ENCODE measurements around the gene DGKG.

Gene DGKG

GRCh38 chr3:186200726-186201125, 161.3 kb downstream of the DGKG start:
- DNase-seq, result no peak

DNA sequence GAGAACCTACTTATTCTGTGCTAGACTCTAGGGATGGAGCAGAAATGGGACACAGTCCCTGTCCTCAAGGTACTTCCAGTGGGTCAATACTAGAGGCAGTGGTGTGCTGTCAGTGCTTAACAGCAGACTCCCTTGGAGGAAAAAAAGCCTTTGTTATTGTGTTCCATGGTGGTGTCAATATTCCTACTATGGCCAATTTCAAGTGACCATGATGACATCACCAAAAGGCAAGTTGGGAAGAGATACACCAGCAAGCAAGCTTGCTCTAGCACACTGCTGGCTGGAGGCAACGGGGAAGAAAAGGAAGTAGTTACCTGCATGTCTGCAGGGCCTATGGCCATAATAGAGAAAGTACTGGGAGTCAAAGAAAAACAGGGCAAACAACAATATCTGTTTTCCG, 163.6 kb downstream of the DGKG start:
- no peak for DNase-seq

DNA sequence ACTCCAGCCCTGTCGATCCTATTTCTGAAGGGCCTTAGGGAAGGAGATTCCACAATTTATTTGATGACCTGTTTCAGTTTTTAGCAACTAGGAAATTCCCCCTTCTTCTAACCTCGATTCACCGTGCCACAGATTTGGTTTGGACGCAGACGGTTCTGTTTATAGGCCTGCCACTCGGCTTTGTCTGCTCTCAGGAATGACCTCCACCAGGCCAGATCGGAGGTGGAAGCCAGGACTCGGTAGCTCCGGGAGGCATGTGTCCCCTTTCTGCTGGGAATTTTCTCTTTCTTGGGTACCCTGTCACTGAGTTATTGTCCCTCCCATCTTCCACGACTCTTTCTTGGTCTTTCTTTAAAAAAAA, 167.6 kb downstream of the DGKG start:
- DNase-seq, result no peak

DNA sequence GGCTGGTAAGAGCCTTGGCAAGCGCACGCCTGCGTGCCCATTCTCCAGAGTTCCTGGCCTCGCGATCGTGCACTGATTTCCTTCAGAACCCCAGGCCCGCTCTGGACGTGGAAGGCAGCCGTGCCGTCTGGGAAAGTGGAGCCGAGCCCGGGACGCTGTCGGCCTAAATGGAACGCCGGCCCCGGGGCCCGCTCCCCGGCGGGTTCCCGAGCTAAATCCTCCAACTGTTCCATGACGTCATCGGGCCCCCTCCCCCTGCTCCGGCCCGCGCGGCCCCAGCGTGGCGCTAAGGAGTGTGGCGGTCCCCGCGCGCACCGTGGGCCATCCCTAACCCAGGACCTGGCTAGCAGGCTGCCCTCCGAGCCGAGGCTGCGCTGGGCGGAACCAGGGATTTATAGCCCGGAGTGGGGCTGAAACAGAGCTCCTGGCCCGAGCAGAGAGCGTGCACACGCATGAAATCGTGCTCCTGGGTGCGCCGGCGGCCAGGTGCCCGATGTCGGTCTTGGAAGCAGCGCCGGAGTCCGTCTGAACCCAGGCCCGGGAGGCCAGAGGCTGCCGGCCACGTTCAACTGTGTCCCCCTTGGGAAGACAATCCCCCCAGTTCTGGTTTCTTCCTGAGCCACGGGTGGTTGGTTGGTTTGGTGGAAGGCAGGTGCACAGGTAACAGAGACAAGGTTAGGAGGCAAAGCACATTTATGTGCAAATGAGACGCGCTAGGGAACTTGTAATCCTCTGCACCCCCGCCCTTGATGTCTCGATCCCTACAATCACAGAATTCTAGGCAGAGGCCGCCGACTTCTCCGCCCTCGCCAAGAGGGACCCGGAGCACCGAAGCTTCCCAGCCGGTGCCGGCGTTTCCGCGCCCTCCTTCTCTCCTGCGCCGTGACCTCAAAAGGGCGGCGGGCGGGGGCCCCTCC, 168.2 kb downstream of the DGKG start:
- DNase-seq, result no peak

- no peak for DNase-seq
Observed at GRCh38 chr3:186192823-186193222, 169.2 kb downstream of the DGKG start.

GRCh38 chr3:186189492-186189891, 172.5 kb downstream of the DGKG start:
- DNase-seq, result no peak

DNA sequence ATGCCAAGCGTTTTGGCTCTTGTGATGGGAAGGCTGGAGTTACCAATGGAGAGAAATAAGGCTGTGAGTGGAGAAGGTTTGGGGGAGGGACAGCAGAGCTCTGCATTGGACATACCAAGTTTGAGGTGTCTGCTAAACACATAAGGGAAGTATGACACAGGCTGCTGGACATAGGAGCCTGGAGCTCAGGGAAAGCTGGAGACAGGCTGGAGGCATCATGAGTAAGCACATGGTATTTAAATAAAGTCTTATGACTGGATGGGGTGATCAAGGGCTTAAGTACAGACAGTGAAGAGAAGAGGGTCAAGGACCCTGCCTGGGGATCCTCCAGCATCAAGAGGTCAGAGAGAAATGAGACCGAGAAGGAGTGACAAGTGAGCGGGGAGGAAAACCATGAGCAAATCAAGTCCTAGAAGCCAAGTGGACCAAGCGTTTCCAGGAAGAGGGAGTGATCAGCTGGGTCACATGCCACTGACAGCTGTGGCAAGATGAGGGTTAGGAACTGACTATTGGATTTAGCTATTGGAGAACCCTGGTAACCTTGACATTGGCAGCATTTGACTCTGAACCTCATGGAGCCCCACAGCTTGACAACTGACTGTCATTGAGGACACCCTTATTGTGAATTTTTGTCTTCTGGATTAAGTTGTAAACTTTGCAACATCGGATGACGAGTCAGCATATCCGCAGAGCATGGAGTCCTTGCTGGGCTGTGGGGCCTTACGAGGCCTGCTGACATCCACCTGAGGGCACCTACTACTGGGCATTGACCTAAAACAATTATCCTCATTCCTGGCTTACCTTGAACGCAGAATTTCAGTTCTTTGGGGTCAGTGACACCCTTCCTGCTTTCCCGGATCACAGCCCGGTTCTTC, 174.4 kb downstream of the DGKG start:
- DNase-seq, result no peak

GRCh38 chr3:186185194-186185787, 176.7 kb downstream of the DGKG start:
- peak; percentile 11 to 35 for DNase-seq

- DNase-seq, result no peak
Observed at GRCh38 chr3:186184021-186184420, 178.0 kb downstream of the DGKG start.

DNA sequence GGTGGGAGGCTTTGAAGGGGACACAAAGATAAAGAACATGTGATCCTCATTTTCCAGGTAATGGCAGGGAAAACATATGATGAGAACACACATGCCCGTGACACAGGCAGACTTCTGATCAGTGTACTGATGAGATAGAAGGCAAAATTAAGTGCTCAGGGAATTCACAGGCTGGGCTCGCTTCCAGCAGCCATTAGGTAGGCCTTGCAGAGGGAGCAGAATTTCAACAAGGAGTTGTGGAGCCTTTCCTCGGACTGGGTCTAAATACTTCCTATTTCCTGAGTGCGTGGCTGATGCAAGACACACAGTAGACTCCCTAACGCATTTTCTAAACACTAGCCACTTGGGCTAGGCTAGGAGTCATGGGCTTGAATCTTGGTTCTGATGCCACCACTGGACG, 179.2 kb downstream of the DGKG start:
- no peak for DNase-seq

GRCh38 chr3:186181901-186182300, 180.1 kb downstream of the DGKG start:
- DNase-seq, result no peak

DNA sequence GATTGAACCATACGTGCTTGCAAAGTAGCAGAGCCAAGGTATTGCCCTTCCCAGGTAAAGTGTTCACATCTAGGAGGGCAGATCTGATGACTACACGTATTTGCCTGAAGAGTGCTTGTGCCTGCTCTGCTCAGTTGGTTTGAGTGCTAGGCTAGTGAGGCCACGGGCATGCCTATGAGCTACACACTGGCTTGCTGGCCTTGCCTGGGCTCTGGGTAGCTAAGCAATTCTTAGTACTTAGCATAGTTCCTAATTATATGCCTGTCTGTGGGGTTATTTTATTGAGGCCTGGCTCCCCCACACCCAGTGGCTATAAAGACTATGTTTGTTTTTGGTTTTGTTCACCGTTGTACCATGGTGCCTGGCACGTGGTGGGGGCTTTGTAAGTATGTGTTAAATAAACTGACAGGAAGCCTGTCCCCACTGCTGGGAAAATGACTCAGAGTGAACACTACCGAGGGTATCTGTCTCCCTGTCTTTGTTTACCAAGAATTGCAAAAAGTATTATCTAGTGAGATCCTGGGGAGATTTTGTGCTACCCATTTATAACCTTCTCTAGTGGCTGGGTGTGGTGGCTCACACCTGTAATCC, 181.0 kb downstream of the DGKG start:
- no peak for DNase-seq

- no peak for DNase-seq
Observed at GRCh38 chr3:186180151-186180550, 181.9 kb downstream of the DGKG start.

DNA sequence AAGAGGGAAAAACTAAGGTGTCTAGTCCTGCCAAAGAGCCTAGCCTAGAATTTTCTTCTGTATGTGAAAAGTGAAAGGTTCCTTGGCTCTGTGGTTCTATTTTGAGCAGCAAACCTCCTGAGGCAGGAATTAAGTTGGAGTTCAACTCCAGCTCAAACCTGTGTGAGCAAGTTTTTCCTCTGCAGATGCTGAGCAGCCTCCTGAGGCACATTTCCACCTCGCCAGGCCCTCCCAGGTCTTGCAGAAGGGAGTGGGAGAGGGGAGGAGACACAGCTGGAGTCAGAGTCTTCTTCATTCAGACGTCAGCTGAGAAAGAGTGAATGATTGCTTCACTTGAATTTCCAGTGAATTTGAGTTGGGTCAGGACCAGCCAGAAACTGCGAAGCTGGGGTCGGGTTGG, 183.6 kb downstream of the DGKG start:
- DNase-seq, result no peak

DNA sequence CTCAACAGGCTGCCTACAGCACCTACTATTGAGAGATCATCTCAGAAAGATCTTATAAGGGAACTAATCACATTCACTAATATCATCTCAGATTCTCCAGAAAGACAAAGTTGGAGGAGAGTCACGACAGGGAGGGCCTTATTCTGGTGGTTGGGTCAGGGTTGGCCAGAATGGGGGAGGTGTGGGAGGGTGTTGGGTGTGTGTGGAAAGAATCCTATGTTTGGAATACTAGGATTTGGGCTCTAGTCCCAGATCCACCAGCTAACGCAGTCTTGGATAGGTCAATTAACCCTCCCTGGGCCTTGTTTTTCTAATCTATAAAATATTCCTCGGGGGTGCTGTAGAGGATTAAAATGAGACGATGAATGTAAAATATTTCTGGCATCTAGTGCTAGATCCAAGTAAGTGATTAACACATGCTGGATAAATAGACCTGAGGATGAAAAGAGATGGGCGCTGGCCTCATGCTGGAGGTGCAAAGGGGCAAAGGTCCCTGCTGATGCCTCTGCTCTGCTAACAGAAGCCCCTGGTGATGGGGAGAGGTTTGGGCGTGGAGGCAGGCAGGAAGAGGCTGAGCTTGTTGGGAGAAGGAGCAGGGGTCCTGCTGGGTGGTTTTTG, 185.6 kb downstream of the DGKG start:
- no peak for DNase-seq

- DNase-seq, result no peak
Observed at GRCh38 chr3:186173224-186173815, 188.7 kb downstream of the DGKG start.

GRCh38 chr3:186172353-186172752, 189.7 kb downstream of the DGKG start:
- DNase-seq, result no peak

DNA sequence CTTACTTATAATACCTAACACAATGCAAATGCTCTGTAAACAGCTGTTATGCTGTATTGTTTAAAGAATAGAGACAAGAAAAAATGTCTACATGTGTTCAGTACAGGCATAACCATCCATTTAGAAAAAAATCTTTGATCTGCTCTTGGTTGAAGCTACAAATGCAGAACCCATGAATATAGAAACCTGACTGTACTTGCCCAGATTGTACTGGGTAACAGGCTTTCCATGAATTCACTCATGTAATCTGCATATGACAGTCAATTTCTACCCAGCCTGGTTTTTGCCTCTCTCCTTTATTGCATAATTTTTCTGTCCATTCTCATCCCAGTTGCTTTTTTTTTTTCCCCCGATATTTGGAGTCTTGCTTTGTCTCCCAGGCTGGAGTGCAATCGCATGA, 190.5 kb downstream of the DGKG start:
- DNase-seq, result no peak

GRCh38 chr3:186170516-186170915, 191.5 kb downstream of the DGKG start:
- no peak for DNase-seq

- DNase-seq, result no peak
Observed at GRCh38 chr3:186169379-186169778, 192.7 kb downstream of the DGKG start.

GRCh38 chr3:186168976-186169375, 193.1 kb downstream of the DGKG start:
- DNase-seq, result no peak
